T-cell (primary cell): ENCODE measurements around the gene FAM180A. TPM values are rescaled to one million over a fixed set of nuclear protein-coding genes. Genes with fewer than 3 reads are reported as not detected.

ENCODE experiments used
- ATAC-seq, 4 experiments: fragments of 200-7000 bp in 3 of 4; fragments of 150-1000 bp in 1 of 4; cut with Tn5 transposase; replicated peaks in 1 of 4; 1 replicate in 3 of 4; 2 replicates in 1 of 4; pipeline ENCODE4 v1.10.0; 2021; ENCODE audit warnings: moderate library complexity in 3 of 4, mild to moderate bottlenecking in 2 of 4, moderate number of reproducible peaks in 1 of 4
- CTCF ChIA-PET, 2 donors: fragments of 300-600 bp; sonication (Branson Sonifier 250); formaldehyde crosslinking; loops; one replicate each; lab custom pipeline; 2022; ENCODE audit warnings: antibody characterized with exemption in 2 of 2; lab: Charles Lee
- POLR2A ChIA-PET, 2 donors: fragments of 300-600 bp; sonication (Branson Sonifier 250); formaldehyde crosslinking; loops; one replicate each; lab custom pipeline; 2022; ENCODE audit warnings: antibody characterized with exemption in 2 of 2; lab: Charles Lee
- DNase-seq, 35 experiments: peaks; one replicate each; pipeline versions ENCODE4 v3.0.0 to v3.0.0-alpha.2; 2013 to 2023
- H3K27ac ChIP-seq: one replicate; pipeline ENCODE4 v1.5.1; 2013; ENCODE audit warnings: low read length
- H3K27me3 ChIP-seq, 2 experiments: replicated peaks in 1 of 2; 1 replicate in 1 of 2; 2 replicates in 1 of 2; pipeline versions ENCODE4 v1.6.1 to v1.7.0; 2013; ENCODE audit warnings: low read length in 1 of 2, mixed read lengths in 1 of 2; ENCODE audit not compliant: control insufficient read depth in 2 of 2, insufficient read depth in 2 of 2; ENCODE audit errors: extremely low read depth in 1 of 2
- H3K36me3 ChIP-seq, 2 donors: 1 replicate in 1 of 2; 2 replicates in 1 of 2; pipeline versions ENCODE4 v1.6.1 to v1.7.0; 2013; ENCODE audit warnings: low read length in 1 of 2; ENCODE audit not compliant: control insufficient read depth in 2 of 2, insufficient read depth in 1 of 2; ENCODE audit errors: extremely low read depth in 1 of 2
- H3K4me1 ChIP-seq, 2 experiments: 1 replicate in 1 of 2; 2 replicates in 1 of 2; pipeline versions ENCODE4 v1.6.1 to v1.7.0; 2013; ENCODE audit warnings: low read length in 2 of 2, mixed read lengths in 1 of 2; ENCODE audit not compliant: insufficient read depth in 2 of 2, control insufficient read depth in 1 of 2; ENCODE audit errors: extremely low read depth in 1 of 2
- H3K4me3 ChIP-seq, 2 donors: 1 replicate in 1 of 2; 2 replicates in 1 of 2; pipeline versions ENCODE4 v1.5.1 to v1.7.0; 2013; ENCODE audit warnings: mild to moderate bottlenecking in 2 of 2, low read length in 1 of 2, moderate library complexity in 1 of 2; ENCODE audit not compliant: control insufficient read depth in 1 of 2; ENCODE audit errors: extremely low read depth in 1 of 2
- H3K9me3 ChIP-seq: 2 replicates; pipeline ENCODE4 v1.7.0; 2013
- H3K27ac Mint-ChIP-seq, 2 donors: one replicate each; pipeline ENCODE4 v1.8.0; 2020 to 2021; ENCODE audit warnings: mild to moderate bottlenecking in 2 of 2, mixed read lengths in 2 of 2
- H3K27me3 Mint-ChIP-seq, 2 donors: one replicate each; pipeline ENCODE4 v1.8.0; 2021 to 2022; ENCODE audit warnings: mixed read lengths in 2 of 2
- H3K36me3 Mint-ChIP-seq: one replicate; pipeline ENCODE4 v1.8.0; 2021; ENCODE audit warnings: mixed read lengths
- H3K4me1 Mint-ChIP-seq, 3 donors: one replicate each; pipeline ENCODE4 v1.8.0; 2020 to 2022; ENCODE audit warnings: mixed read lengths in 3 of 3, mild to moderate bottlenecking in 1 of 3
- H3K4me3 Mint-ChIP-seq, 3 donors: one replicate each; pipeline ENCODE4 v1.8.0; 2020 to 2022; ENCODE audit warnings: mild to moderate bottlenecking in 3 of 3, mixed read lengths in 3 of 3, moderate library complexity in 3 of 3
- H3K9me3 Mint-ChIP-seq, 3 donors: one replicate each; pipeline ENCODE4 v1.8.0; 2020 to 2022; ENCODE audit warnings: mixed read lengths in 3 of 3
- WGBS: methylation state at CpG from one replicate; pipeline ENCODE4 v1.1.5; 2013; ENCODE audit warnings: missing lambda C conversion rate; ENCODE audit not compliant: insufficient coverage; 5-methylcytosine and 5-hydroxymethylcytosine counted together
- total RNA-seq, 35 experiments: library from RNA in 6 of 35; stranded (reverse) in 6 of 35; fragments of 120-200 nt in 1 of 35; gene quantifications; one replicate each; pipeline versions ENCODE4 v1.2.1 to v1.2.4 and lab custom pipeline; 2013 to 2026

Gene FAM180A
- total RNA-seq, 5 donors from 2014 or later (not counting 1 experiment from before 2014, with no cell fraction given) = not detected

DNA sequence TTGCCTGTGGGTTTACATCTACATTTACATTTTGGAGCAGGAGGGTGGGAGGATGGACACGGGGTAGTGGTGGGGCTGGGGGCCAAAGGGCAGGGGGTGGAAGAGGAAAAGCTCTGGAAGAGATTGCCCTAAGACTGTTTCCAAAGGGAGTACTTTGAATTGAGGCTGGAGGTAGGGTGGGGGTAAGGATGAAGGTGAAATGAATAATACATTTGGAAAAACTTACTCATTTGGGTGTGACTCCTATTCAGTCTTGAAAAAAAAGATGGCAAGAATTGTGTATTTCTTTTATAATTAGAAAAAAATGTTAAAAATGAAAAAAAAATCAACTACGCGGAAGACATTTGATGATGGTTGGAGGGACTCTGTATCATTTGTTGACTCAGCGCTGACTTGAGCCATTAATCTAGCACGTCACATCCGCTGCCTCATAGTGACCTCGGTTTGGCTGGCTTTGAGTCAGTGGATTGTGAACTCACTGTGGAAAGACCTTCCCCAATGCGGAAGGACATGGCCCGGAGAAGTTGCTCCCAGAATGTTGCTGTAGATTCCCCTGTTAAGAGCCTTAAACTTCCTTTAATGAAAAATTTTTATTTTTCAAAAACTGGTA lies 2.8 kb downstream of the FAM180A start:
- ChIA-PET CTCF (no interaction called here), POLR2A (no interaction called here)
- H3K27me3 ChIP-seq = peaks cover 0 to 10% of the 10 kb centered on the region in 2 experiments
- H3K36me3 ChIP-seq = no peaks in the 10 kb centered on the region
- no peak overlapping the region for H3K4me3 Mint-ChIP-seq
- DNase-seq (no peak), ATAC-seq (no peak)
- H3K27me3 Mint-ChIP-seq = peaks cover 10 to 22% of the 10 kb centered on the region in 2 donors
- H3K36me3 Mint-ChIP-seq = no peaks in the 10 kb centered on the region
- WGBS = 84% methylated on average over 5 of the region's 9 CpGs
- no peak overlapping the region for H3K27ac ChIP-seq
- H3K27ac Mint-ChIP-seq = no peak overlapping the region
- no peaks in the 10 kb centered on the region for H3K4me1 ChIP-seq
- H3K4me1 Mint-ChIP-seq = no peaks in the 10 kb centered on the region
- H3K9me3 Mint-ChIP-seq = no peaks in the 10 kb centered on the region
- no peak overlapping the region for H3K4me3 ChIP-seq
- H3K9me3 ChIP-seq = no peaks in the 10 kb centered on the region

GRCh38 chr7:135744938-135745702 lies 3.5 kb downstream of the FAM180A start:
- Mint-ChIP-seq H3K4me1 (no peaks in the 10 kb centered on the region), H3K9me3 (no peaks in the 10 kb centered on the region), H3K4me3 (no peak overlapping the region), H3K27ac (no peak overlapping the region), H3K27me3 (peaks cover 10 to 22% of the 10 kb centered on the region in 2 donors), H3K36me3 (no peaks in the 10 kb centered on the region)
- Histone ChIP-seq H3K4me3 (no peak overlapping the region), H3K27me3 (peaks cover 0 to 10% of the 10 kb centered on the region in 2 experiments), H3K4me1 (no peaks in the 10 kb centered on the region), H3K9me3 (no peaks in the 10 kb centered on the region), H3K27ac (no peak overlapping the region), H3K36me3 (no peaks in the 10 kb centered on the region)
- DNase-seq (no peak), ATAC-seq (no peak)
- ChIA-PET POLR2A (no interaction called here), CTCF (interaction anchor here in 1 of 2 donors (0.6 kb wide), 1 partner anchor 1843 kb away, joined by 4 read pairs; no protein-coding TSS in a partner anchor)
- 86% methylated on average over 7 of the region's 8 CpGs for WGBS

DNA sequence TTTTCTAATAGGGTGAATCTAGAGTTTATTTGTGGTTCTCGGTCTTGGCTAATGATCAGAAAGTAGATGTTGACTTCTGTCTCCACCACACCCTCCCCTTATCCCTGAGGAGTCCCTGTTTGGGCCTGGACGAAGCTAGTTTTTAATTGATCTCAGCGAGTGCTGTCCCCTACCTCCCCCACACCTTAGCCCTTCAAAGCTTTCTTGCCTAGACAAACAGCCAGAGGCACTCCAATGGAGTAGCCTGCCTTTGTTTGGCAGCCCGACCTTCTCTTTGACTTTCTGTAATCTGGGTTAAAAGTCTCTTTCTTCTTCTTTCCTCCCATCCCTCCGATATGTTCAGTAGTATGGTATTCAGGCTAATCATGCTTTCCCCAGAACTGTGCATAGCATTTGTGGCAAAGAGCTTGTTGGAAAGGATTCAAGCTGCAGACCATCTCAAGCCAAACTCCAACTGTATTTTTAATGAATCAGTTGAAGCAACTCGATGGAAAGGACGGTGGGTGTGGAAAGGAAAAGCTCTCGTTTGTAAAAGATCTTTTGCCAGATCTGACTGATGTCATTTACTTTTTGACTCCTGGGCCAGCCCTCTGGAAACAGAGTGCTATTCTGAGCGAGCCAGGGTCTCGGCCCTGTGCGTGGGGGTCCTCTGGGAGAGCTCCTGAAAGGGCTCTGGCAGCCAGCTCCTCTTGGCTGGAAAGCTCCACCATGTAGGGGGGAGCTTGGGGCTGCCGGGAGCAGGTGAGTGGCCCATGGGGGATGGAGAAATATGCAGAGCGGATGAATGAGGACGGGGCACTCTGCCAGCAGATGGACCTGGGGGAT lies 4.5 kb downstream of the FAM180A start:
- Histone ChIP-seq H3K36me3 (no peaks in the 10 kb centered on the region), H3K9me3 (no peaks in the 10 kb centered on the region), H3K4me1 (no peaks in the 10 kb centered on the region), H3K4me3 (no peak overlapping the region), H3K27me3 (peaks cover 0 to 9% of the 10 kb centered on the region in 2 experiments), H3K27ac (no peak overlapping the region)
- ChIA-PET POLR2A (no interaction called here), CTCF (no interaction called here)
- ATAC-seq = no peak
- H3K9me3 Mint-ChIP-seq = no peaks in the 10 kb centered on the region
- H3K36me3 Mint-ChIP-seq = no peaks in the 10 kb centered on the region
- no peak overlapping the region for H3K27ac Mint-ChIP-seq
- 73% methylated on average over 7 of the region's 14 CpGs for WGBS
- H3K4me1 Mint-ChIP-seq = no peaks in the 10 kb centered on the region
- no peak for DNase-seq
- peaks cover 10 to 22% of the 10 kb centered on the region in 2 donors for H3K27me3 Mint-ChIP-seq
- no peak overlapping the region for H3K4me3 Mint-ChIP-seq

GRCh38 chr7:135742371-135742770 lies 6.2 kb downstream of the FAM180A start:
- Mint-ChIP-seq H3K4me1 (no peaks in the 10 kb centered on the region), H3K27me3 (peaks cover 14 to 15% of the 10 kb centered on the region in 2 donors)
- POLR2A ChIA-PET = no interaction called here

GRCh38 chr7:135741905-135742304 lies 6.7 kb downstream of the FAM180A start:
- no peak for ATAC-seq
- H3K27me3 ChIP-seq = peaks cover 0 to 10% of the 10 kb centered on the region in 2 experiments
- no peaks in the 10 kb centered on the region for H3K9me3 Mint-ChIP-seq
- no peak overlapping the region for H3K27ac Mint-ChIP-seq
- no peak overlapping the region for H3K4me3 ChIP-seq
- no peak overlapping the region for H3K27ac ChIP-seq
- H3K9me3 ChIP-seq = no peaks in the 10 kb centered on the region
- H3K4me1 Mint-ChIP-seq = no peaks in the 10 kb centered on the region
- ChIA-PET POLR2A (no interaction called here), CTCF (interaction anchor here in 1 of 2 donors (0.6 kb wide), 1 partner anchor 55 kb away, joined by 4 read pairs; no protein-coding TSS in a partner anchor)
- H3K4me1 ChIP-seq = no peaks in the 10 kb centered on the region
- peaks cover 14% of the 10 kb centered on the region in 2 donors for H3K27me3 Mint-ChIP-seq
- no peaks in the 10 kb centered on the region for H3K36me3 Mint-ChIP-seq
- DNase-seq = no peak
- 88% methylated on average over 1 of the region's 2 CpGs for WGBS
- no peak overlapping the region for H3K4me3 Mint-ChIP-seq
- H3K36me3 ChIP-seq = no peaks in the 10 kb centered on the region

More at GRCh38 chr7:135742371-135742770, 6.2 kb downstream of the FAM180A start:
- WGBS = 72% methylated on average over 4 of the region's 4 CpGs
- Histone ChIP-seq H3K4me1 (no peaks in the 10 kb centered on the region), H3K27me3 (peaks cover 0 to 6% of the 10 kb centered on the region in 2 experiments), H3K27ac (no peak overlapping the region), H3K36me3 (no peaks in the 10 kb centered on the region), H3K9me3 (no peaks in the 10 kb centered on the region), H3K4me3 (no peak overlapping the region)
- CTCF ChIA-PET = no interaction called here
- Mint-ChIP-seq H3K27ac (no peak overlapping the region), H3K36me3 (no peaks in the 10 kb centered on the region), H3K4me3 (no peak overlapping the region), H3K9me3 (no peaks in the 10 kb centered on the region)
- ATAC-seq = no peak
- DNase-seq = no peak

- Histone ChIP-seq H3K4me1 (no peaks in the 10 kb centered on the region), H3K36me3 (no peaks in the 10 kb centered on the region), H3K27ac (no peak overlapping the region), H3K27me3 (peaks cover 0 to 15% of the 10 kb centered on the region in 2 experiments), H3K9me3 (no peaks in the 10 kb centered on the region), H3K4me3 (no peak overlapping the region)
- no peaks in the 10 kb centered on the region for H3K36me3 Mint-ChIP-seq
- DNase-seq (no peak), ATAC-seq (no peak)
- H3K27me3 Mint-ChIP-seq = peaks cover 14% of the 10 kb centered on the region in 2 donors
- CTCF ChIA-PET = no interaction called here
- H3K27ac Mint-ChIP-seq = no peak overlapping the region
- no peaks in the 10 kb centered on the region for H3K9me3 Mint-ChIP-seq
- POLR2A ChIA-PET = no interaction called here
- H3K4me1 Mint-ChIP-seq = no peaks in the 10 kb centered on the region
- WGBS = 73% methylated on average over 2 of the region's 3 CpGs
- H3K4me3 Mint-ChIP-seq = no peak overlapping the region
Observed at GRCh38 chr7:135740889-135741288, 7.7 kb downstream of the FAM180A start.
